GM18502 (cell line): Measurements from ENCODE around the gene OAF.

Experiments used
- ATAC-seq: cut with Tn5 transposase; IDR thresholded peaks from one replicate; pipeline ENCODE4 v1.9.1; 2021; ENCODE audit warnings: mild to moderate bottlenecking; ENCODE audit not compliant: unreplicated experiment, poor library complexity

Gene OAF

GRCh38 chr11:120182790-120183491, 27.9 kb upstream of the OAF start:
- ATAC-seq, result no peak

GRCh38 chr11:120183701-120184141, 27.1 kb upstream of the OAF start:
- ATAC-seq, result no peak

- ATAC-seq, result no peak
Observed at GRCh38 chr11:120184371-120184945, 26.4 kb upstream of the OAF start.

GRCh38 chr11:120184946-120185705, 25.7 kb upstream of the OAF start:
- ATAC-seq, result no peak

- no peak for ATAC-seq
Observed at GRCh38 chr11:120185706-120186455, 25.0 kb upstream of the OAF start.

GRCh38 chr11:120186456-120186773, 24.4 kb upstream of the OAF start:
- ATAC-seq, result no peak

- ATAC-seq, result no peak
Observed at GRCh38 chr11:120186774-120187591, 23.8 kb upstream of the OAF start.

GRCh38 chr11:120188371-120188770, 22.5 kb upstream of the OAF start:
- ATAC-seq, result no peak

GRCh38 chr11:120188811-120189455, 21.9 kb upstream of the OAF start:
- ATAC-seq, result no peak

GRCh38 chr11:120191058-120191457, 19.8 kb upstream of the OAF start:
- no peak for ATAC-seq

- no peak for ATAC-seq
Observed at GRCh38 chr11:120192831-120193625, 17.8 kb upstream of the OAF start.

GRCh38 chr11:120194166-120194565, 16.7 kb upstream of the OAF start:
- ATAC-seq, result no peak

GRCh38 chr11:120195601-120196320, 15.1 kb upstream of the OAF start:
- ATAC-seq, result no peak

GRCh38 chr11:120196826-120197225, 14.0 kb upstream of the OAF start:
- no peak for ATAC-seq

- ATAC-seq, result no peak
Observed at GRCh38 chr11:120197251-120197891, 13.5 kb upstream of the OAF start.

GRCh38 chr11:120197977-120198376, 12.9 kb upstream of the OAF start:
- no peak for ATAC-seq

- no peak for ATAC-seq
Observed at GRCh38 chr11:120198403-120198786, 12.4 kb upstream of the OAF start.
